ENCODE measurements around the gene WFDC1.

GRCh38 chr16:84326545-84326944, 31.9 kb downstream of the WFDC1 start:
- TF ChIP-seq CTCF (conservative IDR thresholded peaks at IDR 0.05; ENCODE audit: low read depth, low read length) (no peak), FOS (IDR thresholded peaks at IDR 0.05; ENCODE audit: low read depth, low read length) (no peak), MAZ (IDR thresholded peaks at IDR 0.05; ENCODE audit: borderline replicate concordance, low read depth, low read length) (no peak), MAFK (IDR thresholded peaks at IDR 0.05; ENCODE audit: low read depth, low read length) (no peak), MXI1 (IDR thresholded peaks at IDR 0.05; ENCODE audit: borderline replicate concordance, low read depth, low read length) (no peak)

Data from IMR-90 (cell line).